MG63 (cell line): Measurements from ENCODE around the gene SPRING1. TPM values are rescaled to one million over a fixed set of nuclear protein-coding genes. Genes with fewer than 3 reads are reported as not detected.

Experiments
- DNase-seq: peaks from one replicate; pipeline ENCODE4 v3.0.0-alpha.2; 2020
- H3K27me3 ChIP-seq: fragments of 250-450 bp; sonication (Bioruptor Pico); 2 replicates; pipeline ENCODE4 v1.5.1; 2020; ENCODE audit warnings: mild to moderate bottlenecking, moderate library complexity
- H3K36me3 ChIP-seq: fragments of 250-450 bp; sonication (Bioruptor Pico); 2 replicates; pipeline ENCODE4 v1.5.1; 2020; ENCODE audit warnings: mild to moderate bottlenecking, moderate library complexity
- H3K4me3 ChIP-seq: fragments of 250-450 bp; sonication (Bioruptor Pico); 2 replicates; pipeline ENCODE4 v1.5.1; 2020; ENCODE audit warnings: mild to moderate bottlenecking, moderate library complexity
- H3K9me3 ChIP-seq: fragments of 250-450 bp; sonication (Bioruptor Pico); 2 replicates; pipeline ENCODE4 v1.5.1; 2020; ENCODE audit warnings: mild to moderate bottlenecking, moderate library complexity
- total RNA-seq: library from RNA; depleted of rRNA; stranded (reverse); fragments of >200 nt; shearing (Covaris generic); gene quantifications from 2 replicates; pipeline ENCODE4 v1.2.3, GENCODE V29; 2014; ENCODE audit warnings: low replicate concordance; rRNA removed

The SPRING1 gene
- total RNA-seq, 1 experiment from 2014 or later: 12.5 TPM

GRCh38 chr12:116698554-116699075 is 39.3 kb downstream of the SPRING1 start:
- no peaks in the 10 kb centered on the region for H3K27me3 ChIP-seq
- no peak for DNase-seq
- H3K4me3 ChIP-seq: no peak overlapping the region
- H3K9me3 ChIP-seq: no peaks in the 10 kb centered on the region
- H3K36me3 ChIP-seq: no peaks in the 10 kb centered on the region

- no peaks in the 10 kb centered on the region for H3K9me3 ChIP-seq
- H3K4me3 ChIP-seq: no peak overlapping the region
- DNase-seq: no peak
- H3K27me3 ChIP-seq: no peaks in the 10 kb centered on the region
- no peaks in the 10 kb centered on the region for H3K36me3 ChIP-seq
These were observed 39.8 kb downstream of the SPRING1 start for GRCh38 chr12:116698116-116698515.

- Histone ChIP-seq H3K9me3 (no peaks in the 10 kb centered on the region), H3K27me3 (no peaks in the 10 kb centered on the region), H3K36me3 (no peaks in the 10 kb centered on the region), H3K4me3 (no peak overlapping the region)
- no peak for DNase-seq
These were observed 40.2 kb downstream of the SPRING1 start for GRCh38 chr12:116697716-116698115.

GRCh38 chr12:116697305-116697704 is 40.6 kb downstream of the SPRING1 start:
- H3K36me3 ChIP-seq: no peaks in the 10 kb centered on the region
- no peak overlapping the region for H3K4me3 ChIP-seq
- DNase-seq: peak; percentile 14
- no peaks in the 10 kb centered on the region for H3K9me3 ChIP-seq
- H3K27me3 ChIP-seq: no peaks in the 10 kb centered on the region

GRCh38 chr12:116695464-116695725 is 42.5 kb downstream of the SPRING1 start:
- no peaks in the 10 kb centered on the region for H3K9me3 ChIP-seq
- no peaks in the 10 kb centered on the region for H3K36me3 ChIP-seq
- no peaks in the 10 kb centered on the region for H3K27me3 ChIP-seq
- H3K4me3 ChIP-seq: no peak overlapping the region
- DNase-seq: no peak

- DNase-seq: no peak
- H3K4me3 ChIP-seq: no peak overlapping the region
- H3K36me3 ChIP-seq: no peaks in the 10 kb centered on the region
- H3K9me3 ChIP-seq: no peaks in the 10 kb centered on the region
- H3K27me3 ChIP-seq: no peaks in the 10 kb centered on the region
These were observed 43.0 kb downstream of the SPRING1 start for GRCh38 chr12:116694653-116695463.

- H3K27me3 ChIP-seq: no peaks in the 10 kb centered on the region
These were observed 44.3 kb downstream of the SPRING1 start for GRCh38 chr12:116693286-116694227.

GRCh38 chr12:116692605-116693004 is 45.3 kb downstream of the SPRING1 start:
- H3K4me3 ChIP-seq: no peak overlapping the region
- H3K27me3 ChIP-seq: no peaks in the 10 kb centered on the region
- no peaks in the 10 kb centered on the region for H3K36me3 ChIP-seq
- H3K9me3 ChIP-seq: no peaks in the 10 kb centered on the region
- DNase-seq: no peak

More at GRCh38 chr12:116693286-116694227, 44.3 kb downstream of the SPRING1 start:
- no peak for DNase-seq
- no peaks in the 10 kb centered on the region for H3K36me3 ChIP-seq
- no peaks in the 10 kb centered on the region for H3K9me3 ChIP-seq
- H3K4me3 ChIP-seq: no peak overlapping the region

- Histone ChIP-seq H3K36me3 (no peaks in the 10 kb centered on the region), H3K27me3 (no peaks in the 10 kb centered on the region), H3K4me3 (no peak overlapping the region), H3K9me3 (no peaks in the 10 kb centered on the region)
- no peak for DNase-seq
These were observed 46.2 kb downstream of the SPRING1 start for GRCh38 chr12:116691636-116692035.

- Histone ChIP-seq H3K4me3 (no peak overlapping the region), H3K27me3 (no peaks in the 10 kb centered on the region), H3K36me3 (no peaks in the 10 kb centered on the region), H3K9me3 (no peaks in the 10 kb centered on the region)
- DNase-seq: no peak
These were observed 46.7 kb downstream of the SPRING1 start for GRCh38 chr12:116691205-116691604.

GRCh38 chr12:116689979-116690744 is 47.7 kb downstream of the SPRING1 start:
- Histone ChIP-seq H3K36me3 (no peaks in the 10 kb centered on the region), H3K27me3 (no peaks in the 10 kb centered on the region), H3K4me3 (no peak overlapping the region), H3K9me3 (no peaks in the 10 kb centered on the region)
- no peak for DNase-seq

GRCh38 chr12:116689521-116689920 is 48.3 kb downstream of the SPRING1 start:
- no peaks in the 10 kb centered on the region for H3K36me3 ChIP-seq
- H3K9me3 ChIP-seq: no peaks in the 10 kb centered on the region
- H3K27me3 ChIP-seq: no peaks in the 10 kb centered on the region
- H3K4me3 ChIP-seq: no peak overlapping the region
- DNase-seq: no peak

Other genes with a start within 250 kb of the SPRING1 start
- gene MAP1LC3B2, start 178.7 kb downstream of the SPRING1 start, total RNA-seq: 0.26 TPM in 1 of 2 replicates, not detected in the other
- gene RNFT2, start 246 bp upstream of the SPRING1 start, total RNA-seq: 1.1 and 1.2 TPM in 2 replicates
- 0.16 TPM in 1 of 2 replicates, not detected in the other for gene HRK, start 143.4 kb upstream of the SPRING1 start, total RNA-seq
- 17.0 and 17.2 TPM in 2 replicates for gene FBXW8, start 172.9 kb upstream of the SPRING1 start, total RNA-seq